RPMI7951 (cell line): ENCODE results near the gene HNRNPA0. TPM values are rescaled to one million over a fixed set of nuclear protein-coding genes. Genes with fewer than 3 reads are reported as not detected.
"Not testable (repeated sequence)": the region's sequence is repeated elsewhere in the genome, so short reads cannot be mapped to it uniquely, and the experiment has no call there.

Experiments used
- DNase-seq: peaks from one replicate; pipeline ENCODE4 v3.0.0-alpha.2; 2012; ENCODE audit warnings: low read depth
- total RNA-seq: library from RNA; depleted of rRNA; stranded (reverse); fragments of >200 nt; shearing (Covaris generic); gene quantifications from 2 replicates; pipeline ENCODE4 v1.2.3, GENCODE V29; 2014; rRNA removed

HNRNPA0 gene
- 6.0 and 6.6 TPM in 2 replicates for total RNA-seq

GRCh38 chr5:137754188-137754960, at the start of gene HNRNPA0:
TSS of gene HNRNPA0 (minus strand) at chr5:137754363. CDS start at chr5:137754066, 297 bp downstream.
- DNase-seq, result peak; percentile 92

- no peak for DNase-seq
Observed at GRCh38 chr5:137802282-137803210, 48.4 kb upstream of the HNRNPA0 start.

- DNase-seq, result no peak
Observed at GRCh38 chr5:137800700-137801411, 46.7 kb upstream of the HNRNPA0 start.

GRCh38 chr5:137796279-137796678, 42.1 kb upstream of the HNRNPA0 start:
- DNase-seq, result no peak

GRCh38 chr5:137794863-137795262, 40.7 kb upstream of the HNRNPA0 start:
- no peak for DNase-seq

GRCh38 chr5:137792303-137792702, 38.1 kb upstream of the HNRNPA0 start:
- DNase-seq, result no peak

GRCh38 chr5:137791799-137792198, 37.6 kb upstream of the HNRNPA0 start:
- DNase-seq, result no peak

- DNase-seq, result no peak
Observed at GRCh38 chr5:137791387-137791786, 37.2 kb upstream of the HNRNPA0 start.

GRCh38 chr5:137788560-137788959, 34.4 kb upstream of the HNRNPA0 start:
- not testable (repeated sequence) for DNase-seq

GRCh38 chr5:137782984-137783536, 28.9 kb upstream of the HNRNPA0 start:
- no peak for DNase-seq

GRCh38 chr5:137782055-137782454, 27.9 kb upstream of the HNRNPA0 start:
- no peak for DNase-seq

GRCh38 chr5:137778772-137779564, 24.8 kb upstream of the HNRNPA0 start:
- DNase-seq, result peak; percentile 33

GRCh38 chr5:137767937-137768336, 13.8 kb upstream of the HNRNPA0 start:
- not testable (repeated sequence) for DNase-seq

GRCh38 chr5:137761566-137761965, 7.4 kb upstream of the HNRNPA0 start:
- no peak for DNase-seq

- no peak for DNase-seq
Observed at GRCh38 chr5:137760719-137761516, 6.8 kb upstream of the HNRNPA0 start.

- no peak for DNase-seq
Observed at GRCh38 chr5:137760294-137760693, 6.1 kb upstream of the HNRNPA0 start.

GRCh38 chr5:137758715-137759306, 4.6 kb upstream of the HNRNPA0 start:
- no peak for DNase-seq

GRCh38 chr5:137758121-137758520, 4.0 kb upstream of the HNRNPA0 start:
- no peak for DNase-seq

GRCh38 chr5:137757634-137758033, 3.5 kb upstream of the HNRNPA0 start:
- DNase-seq, result no peak
